HEK293T (cell line): Measurements from ENCODE around the gene HDX.
A peak's percentile ranks its signal among the peaks of the same experiment; 100 is the strongest.

ENCODE experiments used
- CTCF ChIA-PET: fragments of 350-600 bp; formaldehyde crosslinking; extraction: SDS; loops from one replicate; lab custom pipeline; 2021; ENCODE audit warnings: antibody characterized with exemption, inconsistent platforms; lab: Yijun Ruan, JAX
- POLR2A ChIA-PET: fragments of 350-600 bp; formaldehyde crosslinking; extraction: SDS; loops from one replicate; lab custom pipeline; 2020; ENCODE audit warnings: antibody characterized with exemption, inconsistent platforms; lab: Yijun Ruan, JAX
- DNase-seq: peaks from one replicate; pipeline ENCODE4 v3.0.0; 2012; ENCODE audit warnings: mixed read lengths; ENCODE audit errors: extremely low spot score
- ARNT ChIP-seq: fragments of 450-650 bp; IDR thresholded peaks from 2 replicates; pipeline ENCODE4 v1.6.1; 2017; ENCODE audit warnings: mild to moderate bottlenecking
- BHLHE40 ChIP-seq: fragments of 450-650 bp; IDR thresholded peaks from 2 replicates; pipeline ENCODE4 v1.6.1; 2016; ENCODE audit warnings: mild to moderate bottlenecking, moderate library complexity, borderline replicate concordance
- CTBP1 ChIP-seq: fragments of 450-650 bp; IDR thresholded peaks from 2 replicates; pipeline ENCODE4 v1.6.1; 2016; ENCODE audit warnings: borderline replicate concordance
- ELF4 ChIP-seq: fragments of 450-650 bp; IDR thresholded peaks from 2 replicates; pipeline ENCODE4 v1.6.1; 2017; ENCODE audit warnings: antibody characterized with exemption
- FOXA1 ChIP-seq: fragments of 450-650 bp; IDR thresholded peaks from 2 replicates; pipeline ENCODE4 v1.6.1; 2016; ENCODE audit warnings: mild to moderate bottlenecking
- FOXK2 ChIP-seq: fragments of 450-650 bp; IDR thresholded peaks from 2 replicates; pipeline ENCODE4 v1.6.1; 2016; ENCODE audit warnings: mild to moderate bottlenecking
- FOXM1 ChIP-seq: fragments of 450-650 bp; IDR thresholded peaks from 2 replicates; pipeline ENCODE4 v1.6.1; 2017; ENCODE audit warnings: mild to moderate bottlenecking, borderline replicate concordance
- HDGF ChIP-seq: fragments of 450-650 bp; IDR thresholded peaks from 2 replicates; pipeline ENCODE4 v1.6.1; 2017; ENCODE audit warnings: antibody characterized with exemption, borderline replicate concordance
- L3MBTL2 ChIP-seq: fragments of 450-650 bp; conservative IDR thresholded peaks from 2 replicates; pipeline ENCODE4 v1.6.1; 2016; ENCODE audit warnings: mild to moderate bottlenecking
- LEF1 ChIP-seq: fragments of 450-650 bp; IDR thresholded peaks from 2 replicates; pipeline ENCODE4 v1.6.1; 2017; ENCODE audit warnings: mild to moderate bottlenecking, borderline replicate concordance
- NFRKB ChIP-seq: fragments of 450-650 bp; IDR thresholded peaks from 2 replicates; pipeline ENCODE4 v1.6.1; 2016; ENCODE audit warnings: mild to moderate bottlenecking, moderate library complexity
- SP1 ChIP-seq: fragments of 450-650 bp; IDR thresholded peaks from 2 replicates; pipeline ENCODE4 v1.6.1; 2017
- SUZ12 ChIP-seq: fragments of 450-650 bp; IDR thresholded peaks from 2 replicates; pipeline ENCODE4 v1.6.1; 2016; ENCODE audit warnings: mild to moderate bottlenecking
- TARDBP ChIP-seq: fragments of 450-650 bp; IDR thresholded peaks from 2 replicates; pipeline ENCODE4 v1.6.1; 2016
- ZNF384 ChIP-seq: fragments of 450-650 bp; IDR thresholded peaks from 2 replicates; pipeline ENCODE4 v1.6.1; 2016
- TF ChIP-seq, protein P1 (sequence below): fragments of 450-650 bp; IDR thresholded peaks from 2 replicates; pipeline ENCODE4 v1.6.1; 2016

The HDX gene

DNA sequence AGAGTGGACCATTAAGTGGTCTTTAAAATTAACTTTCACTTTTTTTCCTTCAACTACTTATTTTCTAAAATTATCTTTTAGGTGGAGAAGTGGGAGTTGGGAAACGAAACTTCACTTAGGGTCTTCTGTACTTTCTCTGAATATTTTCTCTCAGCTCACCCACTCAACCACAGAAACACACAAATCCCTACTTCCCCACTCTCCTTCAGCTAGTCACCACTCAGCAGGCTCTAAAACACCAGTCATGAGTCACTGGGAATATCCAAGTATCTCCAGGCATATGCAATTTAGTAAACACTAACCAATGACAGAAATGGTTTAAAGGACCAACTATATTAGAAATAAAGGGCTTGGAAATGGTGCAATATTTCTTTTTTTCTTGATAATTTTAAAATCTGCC is 161.3 kb downstream of the HDX start:
- ChIA-PET CTCF (interaction anchor here (0.6 to 1.5 kb wide), 2 partner anchors 21 to 1012 kb away, joined by 3 to 4 read pairs; no protein-coding TSS in a partner anchor), POLR2A (no interaction called here)
- no peak for TF ChIP-seq FOXA1
- DNase-seq: no peak

DNA sequence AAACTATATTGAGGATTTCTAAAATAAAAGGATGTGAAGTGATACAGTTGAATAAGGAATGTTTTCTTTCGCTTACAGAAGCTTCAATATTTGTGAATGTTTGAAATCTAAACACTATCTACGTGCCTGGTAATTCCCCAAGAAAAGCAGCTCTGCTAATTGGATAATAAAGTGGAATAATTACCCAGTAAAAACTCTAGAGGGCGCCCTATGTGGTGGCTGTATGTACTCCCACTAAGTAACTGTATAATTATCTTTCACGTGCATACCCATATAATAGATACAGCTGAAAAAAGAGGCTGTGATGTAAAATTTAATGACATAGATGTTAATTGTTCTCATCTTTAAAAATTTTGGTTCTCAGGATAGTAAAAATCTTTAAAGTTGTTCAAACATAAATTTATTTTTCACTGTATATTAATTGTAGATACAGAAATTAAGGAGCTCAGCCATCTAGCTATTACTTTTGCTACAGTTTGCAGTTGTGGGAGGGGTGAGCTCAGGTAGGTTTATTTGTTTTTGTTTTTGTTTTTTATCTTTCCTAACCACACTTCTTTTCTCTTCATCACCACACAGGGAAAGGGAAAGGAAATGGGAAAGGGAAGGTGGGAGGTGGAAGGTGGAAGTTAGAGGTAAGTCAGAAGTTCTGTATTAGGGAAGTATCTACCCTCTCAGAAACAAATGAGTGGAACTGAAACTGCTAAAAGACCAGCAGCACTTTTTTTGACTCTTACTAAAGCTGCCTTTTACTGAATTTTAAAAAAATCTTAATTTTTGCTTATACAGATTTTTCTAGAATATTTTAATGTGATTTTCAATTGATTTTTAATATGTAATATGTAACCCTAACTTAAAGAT is 162.5 kb downstream of the HDX start:
- CTCF ChIA-PET: interaction anchor here (0.6 to 1.5 kb wide), 2 partner anchors 17 to 20 kb away, joined by 4 read pairs; no protein-coding TSS in a partner anchor
- no peak for TF ChIP-seq ARNT
- TF ChIP-seq TARDBP: no peak
- no peak for TF ChIP-seq FOXK2
- TF ChIP-seq SP1: no peak
- TF ChIP-seq LEF1: no peak
- TF ChIP-seq BHLHE40: no peak
- no peak for TF ChIP-seq FOXA1
- no peak for TF ChIP-seq FOXM1
- no peak for TF ChIP-seq L3MBTL2
- no peak for TF ChIP-seq ELF4
- TF ChIP-seq, protein P1, sequence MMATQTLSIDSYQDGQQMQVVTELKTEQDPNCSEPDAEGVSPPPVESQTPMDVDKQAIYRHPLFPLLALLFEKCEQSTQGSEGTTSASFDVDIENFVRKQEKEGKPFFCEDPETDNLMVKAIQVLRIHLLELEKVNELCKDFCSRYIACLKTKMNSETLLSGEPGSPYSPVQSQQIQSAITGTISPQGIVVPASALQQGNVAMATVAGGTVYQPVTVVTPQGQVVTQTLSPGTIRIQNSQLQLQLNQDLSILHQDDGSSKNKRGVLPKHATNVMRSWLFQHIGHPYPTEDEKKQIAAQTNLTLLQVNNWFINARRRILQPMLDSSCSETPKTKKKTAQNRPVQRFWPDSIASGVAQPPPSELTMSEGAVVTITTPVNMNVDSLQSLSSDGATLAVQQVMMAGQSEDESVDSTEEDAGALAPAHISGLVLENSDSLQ: no peak
- no peak for TF ChIP-seq HDGF
- DNase-seq: peak; percentile 39
- POLR2A ChIA-PET: no interaction called here

DNA sequence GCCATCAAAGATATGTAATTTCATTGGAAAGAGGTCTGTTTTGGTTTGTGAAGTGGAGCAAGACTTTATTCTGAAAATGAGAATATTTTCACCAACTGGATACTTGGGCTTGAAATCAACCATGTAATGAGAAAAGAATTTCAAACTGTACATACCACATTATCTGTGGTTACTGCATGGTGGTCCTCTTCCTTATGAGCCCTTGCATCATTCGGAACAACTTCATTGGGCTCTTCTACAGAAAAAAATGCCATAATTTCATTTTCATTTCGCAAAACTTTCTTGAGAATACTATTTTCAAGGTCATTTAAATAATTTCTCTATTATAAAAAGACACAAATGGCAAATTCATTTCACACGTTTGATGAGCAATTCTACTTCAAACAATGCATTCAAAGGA is 165.6 kb downstream of the HDX start:
- ChIA-PET CTCF (no interaction called here), POLR2A (no interaction called here)
- TF ChIP-seq L3MBTL2 (no peak), LEF1 (no peak), FOXK2 (no peak), HDGF (no peak), ZNF384 (no peak), FOXA1 (no peak), NFRKB (no peak), SUZ12 (no peak), TARDBP (no peak), SP1 (no peak), ELF4 (no peak), CTBP1 (no peak), ARNT (no peak), FOXM1 (no peak), BHLHE40 (no peak)
- TF ChIP-seq, protein P1: no peak
- DNase-seq: no peak

DNA sequence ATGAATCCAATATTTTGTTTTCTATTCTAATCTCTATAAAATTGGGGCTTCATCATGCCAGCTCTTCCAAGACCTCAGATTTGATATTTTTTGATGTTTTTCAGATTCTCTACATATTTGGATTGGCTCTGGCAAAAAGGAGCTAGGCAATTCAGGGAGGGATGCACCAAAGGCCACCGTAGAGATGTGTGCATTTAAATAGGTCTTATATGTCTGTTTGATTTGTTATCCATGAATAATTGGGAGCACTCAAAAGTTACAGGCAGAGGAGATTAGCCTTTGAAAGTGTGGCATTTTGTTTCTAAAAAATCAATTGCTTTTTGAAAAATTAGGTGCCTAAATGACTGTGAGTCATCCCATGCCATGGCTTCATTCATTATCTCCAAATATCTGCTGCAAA is 167.1 kb downstream of the HDX start:
- no peak for TF ChIP-seq FOXK2
- DNase-seq: no peak
- ChIA-PET POLR2A (no interaction called here), CTCF (no interaction called here)

DNA sequence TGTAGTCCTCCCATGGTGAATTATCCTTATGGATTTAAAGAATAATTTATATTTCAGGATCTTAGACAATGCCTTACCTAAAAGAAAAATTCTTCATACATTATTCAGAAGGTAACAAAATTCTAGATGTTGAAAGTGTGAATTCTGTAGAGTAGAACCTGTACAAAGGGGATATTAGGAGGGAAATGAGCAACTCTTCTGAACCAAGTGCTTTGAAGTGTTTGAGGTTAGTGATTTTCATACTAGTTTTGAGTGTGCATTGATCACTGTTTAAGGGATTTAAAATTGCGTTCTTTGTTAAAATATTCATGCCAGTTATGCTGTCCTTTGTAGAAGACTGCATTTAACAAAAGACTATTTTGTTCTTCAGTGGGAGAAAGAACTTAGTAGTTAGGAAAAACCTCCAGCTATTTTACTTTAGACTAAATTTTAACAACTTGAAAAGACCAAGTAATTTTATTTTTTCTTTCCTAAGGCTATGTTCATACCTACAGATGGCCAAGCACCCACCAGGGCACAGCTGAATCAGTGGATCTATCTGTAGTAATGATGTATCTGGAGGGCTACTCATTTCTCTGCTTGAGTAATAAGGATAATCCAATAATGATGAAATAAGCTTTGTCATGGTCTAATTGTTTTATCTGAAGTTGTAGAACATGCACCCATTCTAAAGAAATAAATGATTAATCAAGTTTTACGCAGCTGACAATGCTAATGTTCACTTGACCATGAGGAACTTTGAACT is 180.0 kb downstream of the HDX start:
- ChIA-PET CTCF (interaction anchor here (0.6 kb wide), 1 partner anchor 18 kb away, joined by 4 read pairs; no protein-coding TSS in a partner anchor), POLR2A (no interaction called here)
- TF ChIP-seq SUZ12: no peak
- no peak for TF ChIP-seq SP1
- no peak for TF ChIP-seq CTBP1
- TF ChIP-seq BHLHE40: no peak
- TF ChIP-seq NFRKB: no peak
- TF ChIP-seq, protein P1: no peak
- TF ChIP-seq FOXK2: no peak
- TF ChIP-seq L3MBTL2: no peak
- no peak for TF ChIP-seq LEF1
- no peak for TF ChIP-seq ELF4
- no peak for TF ChIP-seq FOXM1
- no peak for TF ChIP-seq ZNF384
- TF ChIP-seq TARDBP: no peak
- DNase-seq: no peak

DNA sequence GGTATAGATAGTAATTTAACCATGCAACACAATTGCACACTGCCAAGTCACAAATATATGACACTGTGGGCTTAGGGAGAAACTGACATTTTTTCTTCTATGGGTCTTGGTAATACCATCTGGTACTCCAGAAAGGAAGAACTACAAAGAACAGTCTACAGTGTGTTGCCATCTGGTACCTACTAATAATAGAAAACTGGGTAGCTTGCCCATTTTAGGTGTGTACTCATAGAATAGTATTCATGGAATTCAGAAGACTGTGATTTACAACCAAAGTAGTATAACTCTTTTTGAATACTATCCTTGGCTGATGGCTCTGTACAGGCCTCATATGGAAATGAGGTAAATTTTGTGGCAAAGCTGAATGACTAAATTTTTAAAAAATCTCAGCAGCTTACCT is 181.6 kb downstream of the HDX start:
- ChIA-PET POLR2A (no interaction called here), CTCF (interaction anchor here (1.4 kb wide), 1 partner anchor 20 kb away, joined by 4 read pairs; no protein-coding TSS in a partner anchor)
- no peak for DNase-seq
- TF ChIP-seq ELF4 (no peak), SP1 (no peak), FOXA1 (no peak), BHLHE40 (no peak), L3MBTL2 (no peak), HDGF (no peak), TARDBP (no peak), FOXK2 (no peak)
- TF ChIP-seq, protein P1: no peak
